Brain microvascular endothelial cell (primary cell): ENCODE data around the gene ZFHX3.

Experiments
- DNase-seq: peaks from one replicate; pipeline ENCODE4 v3.0.0-alpha.2; 2020
- H3K27ac ChIP-seq: fragments of 250-450 bp; sonication (Bioruptor Pico); 2 replicates; pipeline ENCODE4 v1.5.1; 2020; ENCODE audit warnings: mild to moderate bottlenecking, moderate library complexity
- H3K27me3 ChIP-seq: fragments of 250-450 bp; sonication (Bioruptor Pico); replicated peaks from 2 replicates; pipeline ENCODE4 v1.5.1; 2020; ENCODE audit warnings: mild to moderate bottlenecking
- H3K36me3 ChIP-seq: fragments of 250-450 bp; sonication (Bioruptor Pico); replicated peaks from 2 replicates; pipeline ENCODE4 v1.5.1; 2020; ENCODE audit warnings: mild to moderate bottlenecking
- H3K4me3 ChIP-seq: 2 replicates; pipeline ENCODE4 v1.5.1; 2011; ENCODE audit warnings: low read depth, mild to moderate bottlenecking, control low read depth, low read length, moderate library complexity
- CTCF ChIP-seq: IDR thresholded peaks from 2 replicates; pipeline ENCODE4 v1.5.1; 2011; ENCODE audit warnings: low read depth, mild to moderate bottlenecking, moderate library complexity, low read length, control low read depth, inconsistent platforms; ENCODE audit errors: missing control alignments
- in situ Hi-C: cut with HindIII; loops from 2 replicates; pipeline ENCODE4 v1.10.0; 2017; ENCODE audit warnings: low sequenced_read_pairs, low pct_ligation_motif_present

Gene ZFHX3

GRCh38 chr16:73015612-73016487, 32.1 kb downstream of the ZFHX3 start:
- no peak for TF ChIP-seq CTCF
- H3K27ac ChIP-seq, result peak overlapping the region; percentile 6
- no peaks in the 10 kb centered on the region for H3K36me3 ChIP-seq
- DNase-seq, result no peak
- no peaks in the 10 kb centered on the region for H3K27me3 ChIP-seq
- in situ Hi-C loops, result no loop called here
- no peak overlapping the region for H3K4me3 ChIP-seq

GRCh38 chr16:73014768-73015167, 33.2 kb downstream of the ZFHX3 start:
- no peaks in the 10 kb centered on the region for H3K27me3 ChIP-seq
- no peak for DNase-seq
- in situ Hi-C loops, result no loop called here
- no peak overlapping the region for H3K27ac ChIP-seq
- TF ChIP-seq CTCF, result no peak
- H3K4me3 ChIP-seq, result no peak overlapping the region
- H3K36me3 ChIP-seq, result no peaks in the 10 kb centered on the region

GRCh38 chr16:73013974-73014373, 34.0 kb downstream of the ZFHX3 start:
- H3K4me3 ChIP-seq, result no peak overlapping the region
- in situ Hi-C loops, result no loop called here
- no peak overlapping the region for H3K27ac ChIP-seq
- H3K27me3 ChIP-seq, result no peaks in the 10 kb centered on the region
- TF ChIP-seq CTCF, result no peak
- no peak for DNase-seq
- no peaks in the 10 kb centered on the region for H3K36me3 ChIP-seq

GRCh38 chr16:73012341-73012740, 35.6 kb downstream of the ZFHX3 start:
- Histone ChIP-seq H3K27me3 (no peaks in the 10 kb centered on the region), H3K4me3 (no peak overlapping the region), H3K27ac (no peak overlapping the region), H3K36me3 (no peaks in the 10 kb centered on the region)
- no peak for DNase-seq
- in situ Hi-C loops, result no loop called here
- no peak for TF ChIP-seq CTCF

GRCh38 chr16:73011926-73012325, 36.0 kb downstream of the ZFHX3 start:
- Histone ChIP-seq H3K4me3 (no peak overlapping the region), H3K27me3 (no peaks in the 10 kb centered on the region), H3K27ac (no peak overlapping the region), H3K36me3 (no peaks in the 10 kb centered on the region)
- in situ Hi-C loops, result no loop called here
- TF ChIP-seq CTCF, result peak; percentile 15
- DNase-seq, result no peak
